Measurements from ENCODE around the gene KRTAP4-7. TPM values are rescaled to one million over a fixed set of nuclear protein-coding genes. Genes with fewer than 3 reads are reported as not detected.
"Not testable (repeated sequence)": the region's sequence is repeated elsewhere in the genome, so short reads cannot be mapped to it uniquely, and the experiment has no call there.

KRTAP4-7 gene
- total and polyA plus RNA-seq, 2 of the 4 experiments (the other 2 are of a cell fraction): not detected

- H3K56ac ChIP-seq (ENCODE audit: extremely low read depth, insufficient read depth, low read length); H3K9me1 ChIP-seq (ENCODE audit: insufficient read depth, low read length); H3K79me1 ChIP-seq (ENCODE audit: low read depth in 1 of 2, low read length in 2 of 2); intact Hi-C loops (cut with micrococcal nuclease); H3K27me3 ChIP-seq (ENCODE audit: control insufficient read depth, insufficient read depth, low read length); H2AK5ac ChIP-seq (ENCODE audit: low read depth, low read length); H3K9me3 ChIP-seq (ENCODE audit: control insufficient read depth, insufficient read depth, low read length); H2AFZ ChIP-seq (replicated peaks; ENCODE audit: low read length, poor library complexity); H3K4me1 ChIP-seq (ENCODE audit: control insufficient read depth, insufficient read depth, low read length); in situ Hi-C loops (cut with MboI; ENCODE audit: low sequenced_read_pairs); H4K91ac ChIP-seq (ENCODE audit: insufficient read depth, low read depth, low read length); H3K4me3 ChIP-seq (ENCODE audit: insufficient read depth, low read depth, low read length); H3K27ac ChIP-seq (ENCODE audit: insufficient read depth, low read length); H2AK9ac ChIP-seq (replicated peaks; ENCODE audit: low read depth, low read length, poor library complexity); H4K20me1 ChIP-seq (ENCODE audit: insufficient read depth, low read length); dilution Hi-C loops (cut with HindIII; ENCODE audit: low sequenced_read_pairs, unreplicated experiment); H3K9ac ChIP-seq (ENCODE audit: low read depth, low read length); BruUV-seq (replicated peaks); H3K4me2 ChIP-seq (ENCODE audit: low read depth, low read length); CTCF ChIA-PET; H4K5ac ChIP-seq (ENCODE audit: low read depth, low read length); H3K36me3 ChIP-seq (ENCODE audit: control insufficient read depth, insufficient read depth, low read length); H3K23ac ChIP-seq (ENCODE audit: low read depth, low read length); POLR2A ChIA-PET (ENCODE audit: unreplicated experiment): not testable (repeated sequence)
- WGBS, 2 experiments (ENCODE audit: extremely low coverage in 2 of 2, insufficient read length in 1 of 2): no CpG with 5 or more reads among the region's 7 CpGs
- Histone ChIP-seq H4K8ac (ENCODE audit: low read depth in 2 of 2, low read length in 2 of 2) (peak overlapping the region; percentile 1 to 81; a peak in 3 of 4 replicates), H3K14ac (replicated peaks; ENCODE audit: low read depth, low read length) (peak overlapping the region; percentile 83), H2BK5ac (ENCODE audit: low read depth, low read length, poor library complexity, severe bottlenecking) (peak overlapping the region; percentile 43), H3K4ac (ENCODE audit: low read depth, low read length) (peak overlapping the region; percentile 78), H2BK20ac (ENCODE audit: low read depth, low read length) (peak overlapping the region; percentile 64), H3K18ac (ENCODE audit: low read depth, low read length) (peak overlapping the region; percentile 64; the same call in 1 of the 2 replicates), H2BK15ac (ENCODE audit: low read depth, low read length) (peak overlapping the region; percentile 23; the same call in 1 of the 3 replicates), H2BK120ac (ENCODE audit: low read depth, low read length) (peak overlapping the region; percentile 85)
- DNase-seq (peak; percentile 81), ATAC-seq (ENCODE audit: low read depth) (peak; percentile 38)
- TF ChIP-seq BHLHE40 (IDR thresholded peaks at IDR 0.05; ENCODE audit: low read depth, low read length) (peak; percentile 90), MXI1 (IDR thresholded peaks at IDR 0.05; ENCODE audit: borderline replicate concordance, low read depth, low read length) (peak; percentile 87), MAFK (IDR thresholded peaks at IDR 0.05; ENCODE audit: low read depth, low read length) (peak; percentile 26; the same call in 1 of the 2 replicates)
Measured at GRCh38 chr17:41099682-41100480, 15.9 kb downstream of the KRTAP4-7 start.
